ENCODE data around the gene CD37.
"Not testable (repeated sequence)": the region's sequence is repeated elsewhere in the genome, so short reads cannot be mapped to it uniquely, and the experiment has no call there.

CD37 gene, protein sequence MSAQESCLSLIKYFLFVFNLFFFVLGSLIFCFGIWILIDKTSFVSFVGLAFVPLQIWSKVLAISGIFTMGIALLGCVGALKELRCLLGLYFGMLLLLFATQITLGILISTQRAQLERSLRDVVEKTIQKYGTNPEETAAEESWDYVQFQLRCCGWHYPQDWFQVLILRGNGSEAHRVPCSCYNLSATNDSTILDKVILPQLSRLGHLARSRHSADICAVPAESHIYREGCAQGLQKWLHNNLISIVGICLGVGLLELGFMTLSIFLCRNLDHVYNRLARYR

DNA sequence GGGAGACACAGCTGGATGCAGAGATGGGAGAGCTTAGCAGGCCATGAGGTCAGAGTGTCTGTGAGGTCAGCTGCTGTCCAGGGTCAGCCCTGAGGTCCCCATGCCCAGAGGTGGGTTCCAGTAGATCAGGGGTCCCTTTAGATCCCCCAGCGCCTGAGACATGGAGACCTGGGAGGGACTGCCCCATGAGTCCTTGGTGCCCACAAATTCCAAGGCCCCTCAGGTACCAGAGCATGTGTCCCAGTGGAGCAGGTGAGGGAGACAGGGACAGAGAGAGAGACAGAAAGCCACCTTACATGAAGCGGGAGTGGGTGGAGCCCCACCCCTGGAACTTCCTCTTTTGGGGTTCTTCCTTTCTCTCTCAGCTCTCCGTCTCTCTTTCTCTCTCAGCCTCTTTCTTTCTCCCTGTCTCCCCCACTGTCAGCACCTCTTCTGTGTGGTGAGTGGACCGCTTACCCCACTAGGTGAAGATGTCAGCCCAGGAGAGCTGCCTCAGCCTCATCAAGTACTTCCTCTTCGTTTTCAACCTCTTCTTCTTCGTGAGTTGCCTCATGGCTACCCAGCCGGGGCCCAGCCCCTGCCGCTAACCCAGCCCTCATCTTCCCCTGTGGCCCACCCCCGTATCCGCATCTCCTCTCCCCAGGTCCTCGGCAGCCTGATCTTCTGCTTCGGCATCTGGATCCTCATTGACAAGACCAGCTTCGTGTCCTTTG, at the start of gene CD37:
Gene CD37, plus strand, starts transcription at position 336 of the 713 bp plus-strand sequence. Its CDS starts 135 bp downstream, at position 471.
- no peak for DNase-seq (ENCODE audit: low read depth)
- TF ChIP-seq, protein P1, sequence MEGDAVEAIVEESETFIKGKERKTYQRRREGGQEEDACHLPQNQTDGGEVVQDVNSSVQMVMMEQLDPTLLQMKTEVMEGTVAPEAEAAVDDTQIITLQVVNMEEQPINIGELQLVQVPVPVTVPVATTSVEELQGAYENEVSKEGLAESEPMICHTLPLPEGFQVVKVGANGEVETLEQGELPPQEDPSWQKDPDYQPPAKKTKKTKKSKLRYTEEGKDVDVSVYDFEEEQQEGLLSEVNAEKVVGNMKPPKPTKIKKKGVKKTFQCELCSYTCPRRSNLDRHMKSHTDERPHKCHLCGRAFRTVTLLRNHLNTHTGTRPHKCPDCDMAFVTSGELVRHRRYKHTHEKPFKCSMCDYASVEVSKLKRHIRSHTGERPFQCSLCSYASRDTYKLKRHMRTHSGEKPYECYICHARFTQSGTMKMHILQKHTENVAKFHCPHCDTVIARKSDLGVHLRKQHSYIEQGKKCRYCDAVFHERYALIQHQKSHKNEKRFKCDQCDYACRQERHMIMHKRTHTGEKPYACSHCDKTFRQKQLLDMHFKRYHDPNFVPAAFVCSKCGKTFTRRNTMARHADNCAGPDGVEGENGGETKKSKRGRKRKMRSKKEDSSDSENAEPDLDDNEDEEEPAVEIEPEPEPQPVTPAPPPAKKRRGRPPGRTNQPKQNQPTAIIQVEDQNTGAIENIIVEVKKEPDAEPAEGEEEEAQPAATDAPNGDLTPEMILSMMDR (IDR thresholded peaks at IDR 0.05; ENCODE audit: low read length, missing control alignments) = no peak
- no peak within 1 kb of the TSS for H3K4me3 ChIP-seq (replicated peaks; ENCODE audit: low read depth, low read length)

DNA sequence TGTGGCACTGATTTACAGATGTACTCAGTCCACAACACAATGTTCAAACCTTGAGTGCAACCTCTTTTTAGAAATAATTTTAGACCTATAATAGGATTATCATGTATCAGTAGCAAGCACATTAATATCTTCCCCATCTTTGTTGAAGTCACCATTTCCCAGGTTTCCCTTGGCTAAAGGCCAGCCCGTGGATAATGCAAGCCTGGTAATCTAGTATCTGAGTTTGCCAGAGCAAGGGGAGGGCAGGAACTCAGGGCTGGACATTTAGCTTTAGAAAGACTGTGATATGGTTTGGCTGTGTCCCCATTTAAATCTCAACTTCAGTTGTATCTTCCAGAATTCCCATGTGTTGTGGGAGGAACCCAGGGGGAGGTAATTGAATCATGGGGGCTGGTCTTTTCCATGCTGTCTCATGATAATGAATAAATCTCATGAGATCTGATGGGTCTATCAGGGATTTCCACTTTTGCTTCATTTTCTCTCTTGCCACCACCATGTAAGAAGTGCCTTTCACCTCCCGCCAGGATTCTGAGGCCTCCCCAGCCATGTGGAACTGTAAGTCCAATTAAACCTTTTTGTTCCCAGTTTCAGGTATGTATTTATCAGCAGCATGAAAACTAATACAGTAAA, 48.0 kb upstream of the CD37 start:
- TF ChIP-seq, protein P1 (IDR thresholded peaks at IDR 0.05; ENCODE audit: low read length, missing control alignments) = no peak
- no peak for DNase-seq (ENCODE audit: low read depth)

DNA sequence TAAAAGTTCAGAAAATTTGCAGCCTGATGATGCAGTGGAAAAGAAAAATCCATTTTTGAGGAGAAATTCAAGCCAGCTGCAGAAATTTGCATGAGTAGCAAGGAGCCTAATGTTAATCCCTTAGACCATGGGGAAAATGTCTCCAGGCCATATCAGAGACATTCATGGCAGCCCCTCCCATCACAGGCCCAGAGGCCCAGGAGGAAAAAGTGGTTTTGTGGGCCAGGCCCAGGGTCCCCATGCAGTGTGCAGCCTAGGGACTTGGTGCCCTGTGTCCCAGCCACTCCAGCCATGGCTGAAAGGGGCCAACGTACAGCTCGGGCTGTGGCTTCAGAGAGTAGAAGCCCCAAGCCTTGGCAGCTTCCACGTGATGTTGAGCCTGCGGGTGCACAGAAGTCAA, 47.0 kb upstream of the CD37 start:
- H3K4me3 ChIP-seq (replicated peaks; ENCODE audit: low read depth, low read length); DNase-seq (ENCODE audit: low read depth): not testable (repeated sequence)

More for the DNA sequence above, 48.0 kb upstream of the CD37 start:
- no peak overlapping the region for H3K4me3 ChIP-seq (replicated peaks; ENCODE audit: low read depth, low read length)

DNA sequence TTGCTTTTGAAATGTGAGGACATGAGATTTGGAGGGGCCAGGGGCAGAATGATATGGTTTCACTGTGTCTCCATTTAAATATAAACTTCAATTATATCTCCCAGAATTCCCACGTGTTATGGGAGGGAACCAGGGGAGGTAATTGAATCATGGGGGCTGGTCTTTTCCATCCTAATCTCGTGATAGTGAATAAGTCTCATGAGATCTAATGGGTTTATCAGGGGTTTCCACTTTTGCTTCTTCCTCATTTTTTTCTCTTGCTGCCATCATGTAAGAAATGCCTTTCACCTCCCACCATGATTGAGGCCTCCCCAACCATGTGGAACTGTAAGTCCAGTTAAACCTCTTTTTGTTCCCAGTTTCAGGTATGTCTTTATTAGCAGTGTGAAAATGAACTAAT, 45.9 kb upstream of the CD37 start:
- DNase-seq (ENCODE audit: low read depth); H3K4me3 ChIP-seq (replicated peaks; ENCODE audit: low read depth, low read length): not testable (repeated sequence)

DNA sequence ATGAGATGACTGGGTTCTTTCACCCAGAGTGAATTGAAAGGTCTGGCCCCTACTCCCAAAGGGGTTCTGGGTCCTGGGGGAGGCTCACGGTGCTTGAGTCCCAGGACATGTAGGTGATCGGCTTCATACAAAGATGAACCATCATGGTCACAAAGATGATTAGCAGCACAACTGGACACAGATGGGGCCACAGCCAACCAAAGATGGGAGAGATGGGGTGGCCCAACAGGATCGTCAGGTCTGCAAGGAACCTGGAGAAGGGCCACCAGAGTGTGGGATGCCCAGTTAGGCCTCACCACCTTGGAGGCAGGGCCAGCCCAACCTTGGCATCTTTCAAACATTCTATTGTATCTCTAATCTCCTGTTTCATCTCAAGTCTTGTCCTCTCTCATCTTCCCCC, 44.7 kb upstream of the CD37 start:
- TF ChIP-seq, protein P1 (IDR thresholded peaks at IDR 0.05; ENCODE audit: low read length, missing control alignments) = no peak
- DNase-seq (ENCODE audit: low read depth) = no peak
- H3K4me3 ChIP-seq (replicated peaks; ENCODE audit: low read depth, low read length) = no peak overlapping the region

DNA sequence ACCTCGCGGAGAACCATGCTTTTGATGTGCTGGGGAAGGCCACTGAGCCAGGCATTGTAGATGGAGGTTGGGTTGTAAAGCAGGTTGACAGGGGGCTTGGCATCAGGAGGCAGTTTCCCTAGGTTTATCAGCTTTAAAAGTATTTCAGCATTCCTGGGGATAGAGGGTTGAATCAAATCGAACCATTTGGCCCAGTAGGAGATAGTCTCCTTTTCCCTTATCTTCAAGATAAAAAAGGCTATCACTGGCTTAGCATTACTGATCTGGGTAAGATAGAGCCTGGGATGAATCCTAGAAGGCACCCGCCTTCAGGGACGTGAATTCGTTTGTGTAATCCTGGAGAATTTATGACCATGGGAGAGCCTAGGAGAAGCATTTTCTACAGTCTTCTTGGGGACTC, 40.8 kb upstream of the CD37 start:
- TF ChIP-seq, protein P1 (IDR thresholded peaks at IDR 0.05; ENCODE audit: low read length, missing control alignments) = no peak
- DNase-seq (ENCODE audit: low read depth) = no peak
- H3K4me3 ChIP-seq (replicated peaks; ENCODE audit: low read depth, low read length) = no peak overlapping the region

DNA sequence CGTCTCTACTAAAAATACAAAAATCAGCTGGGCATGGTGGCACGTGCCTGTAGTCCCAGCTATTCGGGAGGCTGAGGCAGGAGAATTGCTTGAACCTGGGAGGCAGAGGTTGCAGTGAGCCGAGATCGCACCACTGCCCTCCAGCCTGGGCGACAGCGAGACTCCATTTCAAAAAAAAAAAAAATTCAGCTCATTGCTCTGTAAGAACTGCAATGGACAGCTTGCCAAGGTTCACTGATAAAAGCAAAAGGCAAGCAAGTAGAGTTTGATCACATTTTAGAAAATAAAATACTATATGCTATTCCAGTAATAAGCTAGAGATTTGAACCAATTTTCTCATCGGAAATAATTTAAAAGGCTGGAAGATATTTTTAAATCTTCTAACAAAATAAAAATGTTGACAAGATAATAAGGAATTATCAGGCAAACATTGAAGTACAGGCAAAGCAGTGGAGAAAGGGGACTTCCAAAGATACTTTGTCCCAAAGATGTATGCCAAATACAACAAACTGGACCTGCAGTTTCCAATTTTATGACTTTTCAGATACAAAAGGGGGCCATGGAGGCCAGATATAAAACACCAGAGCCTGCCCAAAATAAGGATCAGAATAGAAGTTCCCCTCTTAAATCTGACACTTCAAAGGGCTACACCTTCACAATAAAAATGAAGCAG, 39.9 kb upstream of the CD37 start:
- DNase-seq (ENCODE audit: low read depth) = no peak
- H3K4me3 ChIP-seq (replicated peaks; ENCODE audit: low read depth, low read length) = no peak overlapping the region
- TF ChIP-seq, protein P1 (IDR thresholded peaks at IDR 0.05; ENCODE audit: low read length, missing control alignments) = no peak

Measured in fibroblast of pulmonary artery (primary cell).